GM15510 (cell line): ENCODE results near the gene DNLZ.

ENCODE experiments used
- POLR2A ChIP-seq: IDR thresholded peaks from 3 replicates; pipeline ENCODE4 v1.6.1; 2011; ENCODE audit warnings: borderline replicate concordance; ENCODE audit not compliant: insufficient read length; ENCODE audit errors: extremely low read depth

DNLZ gene

GRCh38 chr9:136317695-136318094 lies 45.8 kb downstream of the DNLZ start:
- TF ChIP-seq POLR2A = no peak

DNA sequence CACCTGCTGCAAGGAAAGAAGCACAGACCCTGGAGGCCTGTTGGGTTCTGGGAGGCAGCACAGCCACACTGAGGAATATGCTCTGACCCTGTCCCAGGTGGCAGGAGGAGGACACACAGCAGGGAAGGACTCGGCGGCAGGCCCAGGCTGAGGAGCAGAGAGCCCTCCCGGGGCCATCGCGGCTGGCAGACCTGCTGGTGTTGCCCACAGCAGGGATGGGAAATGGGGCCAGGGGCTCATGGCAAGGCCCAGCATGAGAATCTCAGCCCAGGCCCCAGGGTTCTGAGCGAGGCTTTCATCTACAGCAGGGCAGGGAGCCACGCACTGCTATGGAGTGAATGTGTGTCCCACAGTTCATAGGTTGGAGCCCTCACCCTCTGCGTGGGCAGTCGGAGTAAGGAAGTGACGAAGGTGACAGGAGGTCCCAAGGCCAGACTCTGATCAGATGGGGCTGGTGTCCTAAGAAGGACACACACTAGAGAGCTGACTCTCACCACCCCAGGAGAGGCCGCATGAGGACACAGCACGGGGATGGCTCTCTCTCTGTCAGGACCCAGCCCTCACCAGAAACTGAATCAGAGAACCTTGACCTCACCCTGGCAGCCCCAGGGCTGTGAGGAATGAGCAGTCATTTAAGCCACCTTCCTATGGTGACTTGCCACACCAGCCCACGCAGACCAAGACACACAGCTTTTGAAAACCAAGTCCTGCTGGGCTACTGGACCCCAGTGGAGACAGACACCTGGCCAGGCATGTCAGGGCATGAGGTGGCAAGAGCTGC lies 46.5 kb downstream of the DNLZ start:
- TF ChIP-seq POLR2A = no peak

DNA sequence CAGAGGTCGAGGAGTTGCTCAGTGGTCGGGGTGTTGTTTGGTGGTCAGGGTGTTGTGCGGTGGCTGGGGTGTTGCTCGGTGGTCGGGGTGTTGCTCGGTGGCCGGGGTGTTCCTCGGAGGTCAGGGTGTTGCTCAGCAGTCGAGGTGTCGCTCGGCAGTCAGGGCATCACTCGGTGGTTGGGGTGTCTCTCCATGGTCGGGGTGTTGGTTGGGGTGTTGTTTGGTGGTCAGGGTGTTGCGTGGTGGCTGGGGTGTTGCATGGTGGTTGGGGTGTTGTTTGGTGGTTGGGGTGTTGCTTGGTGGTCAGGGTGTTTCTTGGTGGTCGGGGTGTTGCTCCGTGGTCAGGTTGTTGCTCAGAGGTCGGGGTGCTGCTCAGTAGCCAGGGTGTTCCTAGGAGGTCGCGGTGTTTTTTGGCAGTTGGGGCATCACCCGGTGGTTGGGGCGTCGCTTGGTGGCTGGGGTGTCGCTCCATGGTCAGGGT lies 47.2 kb downstream of the DNLZ start:
- no peak for TF ChIP-seq POLR2A

DNA sequence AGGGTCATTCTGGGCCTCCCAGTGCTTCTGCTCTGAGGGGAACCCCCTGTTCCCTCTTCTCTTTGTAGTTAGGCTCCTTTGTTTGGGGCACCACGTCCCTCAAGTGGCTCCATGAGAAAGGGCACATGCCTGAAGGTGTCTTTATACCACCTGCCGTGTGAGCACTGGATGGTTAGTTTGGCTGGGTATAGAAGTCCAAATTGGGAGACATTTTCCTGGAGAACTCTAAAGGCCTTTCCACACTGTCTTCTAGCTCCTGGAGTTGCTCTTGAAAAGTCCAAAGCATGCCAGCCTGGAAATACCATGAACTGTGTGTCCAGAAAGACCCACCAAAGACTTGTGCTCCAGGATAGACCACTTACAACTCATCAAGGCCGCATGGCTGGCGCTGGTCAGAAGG lies 48.6 kb downstream of the DNLZ start:
- no peak for TF ChIP-seq POLR2A

DNA sequence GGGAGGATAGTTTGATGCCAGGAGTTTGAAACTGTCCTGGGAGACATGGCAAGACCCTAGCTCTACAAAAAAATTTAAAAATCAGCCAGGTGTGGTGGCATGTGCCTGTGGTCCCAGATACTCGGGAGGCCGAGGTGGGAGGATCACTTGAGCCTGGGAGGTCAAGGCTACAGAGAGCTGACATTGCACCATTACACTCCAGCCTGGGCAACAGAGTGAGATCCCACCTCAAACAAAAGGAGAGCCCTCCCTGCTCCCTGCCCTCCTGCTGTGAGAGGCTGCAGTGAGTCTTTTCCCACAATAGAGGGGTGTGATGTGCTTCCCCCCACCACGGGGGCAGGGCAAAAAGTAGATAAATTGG lies 49.5 kb downstream of the DNLZ start:
- no peak for TF ChIP-seq POLR2A

GRCh38 chr9:136313111-136314055 lies 50.2 kb downstream of the DNLZ start:
- TF ChIP-seq POLR2A = no peak

GRCh38 chr9:136312436-136312835 lies 51.1 kb downstream of the DNLZ start:
- no peak for TF ChIP-seq POLR2A

GRCh38 chr9:136312009-136312375 lies 51.6 kb downstream of the DNLZ start:
- no peak for TF ChIP-seq POLR2A

DNA sequence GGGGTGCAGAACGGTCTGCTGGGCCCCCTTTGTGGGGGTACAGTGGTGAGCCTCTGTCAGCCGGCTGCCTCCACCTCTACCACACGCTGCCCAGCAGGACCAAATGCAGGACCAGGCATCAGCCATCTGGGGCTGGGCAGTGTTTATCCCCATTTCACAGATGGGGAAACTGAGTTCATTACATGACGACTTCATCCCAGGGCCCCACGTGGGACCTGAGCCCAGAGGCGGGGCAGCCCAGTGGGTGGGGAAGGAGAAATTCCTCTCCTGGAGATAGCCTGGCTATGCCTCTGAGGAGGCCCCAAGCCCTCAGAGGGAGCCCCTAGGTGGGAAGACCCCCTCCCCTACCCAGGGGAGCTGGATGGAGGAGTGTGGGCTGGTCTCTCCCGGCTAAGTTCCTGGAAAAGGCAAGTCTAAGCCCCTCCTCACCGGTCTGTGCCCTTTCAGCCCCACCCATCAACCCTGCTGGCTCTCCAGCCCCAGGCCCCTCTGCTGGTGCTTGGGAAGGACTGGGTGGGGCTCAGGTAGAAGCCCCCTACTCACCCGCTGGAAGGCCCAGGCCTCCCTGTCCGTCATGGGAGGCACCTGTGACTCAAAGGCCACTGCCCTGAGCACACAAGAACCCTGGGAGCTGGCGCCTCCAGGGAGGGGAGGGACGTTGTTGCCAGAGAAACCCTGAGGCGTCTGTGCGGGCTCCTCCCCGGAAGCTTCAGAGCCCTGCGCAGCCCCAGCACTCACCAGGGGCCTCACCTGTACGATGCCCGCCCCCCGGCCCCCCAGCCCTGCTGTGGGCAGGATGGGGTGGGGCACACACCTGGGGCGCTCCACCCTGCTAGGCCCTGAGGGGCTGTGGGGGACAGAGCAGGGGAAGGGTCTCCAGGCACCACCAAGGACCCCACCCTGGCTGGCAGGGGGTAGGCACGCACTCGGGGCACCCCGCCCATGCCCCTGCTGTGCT lies 52.2 kb downstream of the DNLZ start:
- no peak for TF ChIP-seq POLR2A

- TF ChIP-seq POLR2A = no peak
Observed at GRCh38 chr9:136310273-136311030, 53.1 kb downstream of the DNLZ start.

- no peak for TF ChIP-seq POLR2A
Observed at GRCh38 chr9:136309806-136310220, 53.7 kb downstream of the DNLZ start.
